ENCODE results near the gene ESF1.

- TF ChIP-seq CTCF (conservative IDR thresholded peaks at IDR 0.05), result no peak
- no peak for TF ChIP-seq ZFX (IDR thresholded peaks at IDR 0.05)
Measured at GRCh38 chr20:13700761-13701160, 84.0 kb downstream of the ESF1 start.
